GM10847 (cell line): Measurements from ENCODE around the gene AXL.
A peak's percentile ranks its signal among the peaks of the same experiment; 100 is the strongest.

Source experiments
- POLR2A ChIP-seq: IDR thresholded peaks from 2 replicates; pipeline ENCODE4 v1.6.1; 2011; ENCODE audit not compliant: insufficient read length; ENCODE audit errors: extremely low read depth

Gene AXL

GRCh38 chr19:41304706-41305483 is 85.9 kb downstream of the AXL start:
- no peak for TF ChIP-seq POLR2A

GRCh38 chr19:41305927-41306793 is 87.1 kb downstream of the AXL start:
- TF ChIP-seq POLR2A = no peak

- TF ChIP-seq POLR2A = no peak
Measured at GRCh38 chr19:41307090-41307875, 88.3 kb downstream of the AXL start.

GRCh38 chr19:41307954-41308449 is 89.0 kb downstream of the AXL start:
- no peak for TF ChIP-seq POLR2A

GRCh38 chr19:41308450-41309179 is 89.6 kb downstream of the AXL start:
- TF ChIP-seq POLR2A = peak; percentile 20

GRCh38 chr19:41309180-41310032 is 90.4 kb downstream of the AXL start:
- no peak for TF ChIP-seq POLR2A

GRCh38 chr19:41310033-41310831 is 91.2 kb downstream of the AXL start, which contains the start of gene CCDC97:
TSS of gene CCDC97 (plus strand) at chr19:41310172. CDS start at chr19:41310311, 139 bp downstream.
- peak; percentile 74 for TF ChIP-seq POLR2A

- TF ChIP-seq POLR2A = no peak
Measured at GRCh38 chr19:41311072-41311471, 92.0 kb downstream of the AXL start.
